ENCODE results near the gene ULK1. TPM values are rescaled to one million over a fixed set of nuclear protein-coding genes. Genes with fewer than 3 reads are reported as not detected.
A peak's percentile ranks its signal among the peaks of the same experiment; 100 is the strongest.
"Not testable (repeated sequence)": the region's sequence is repeated elsewhere in the genome, so short reads cannot be mapped to it uniquely, and the experiment has no call there.

The ULK1 gene
- total RNA-seq, 1 donor: 14.1 TPM

DNA sequence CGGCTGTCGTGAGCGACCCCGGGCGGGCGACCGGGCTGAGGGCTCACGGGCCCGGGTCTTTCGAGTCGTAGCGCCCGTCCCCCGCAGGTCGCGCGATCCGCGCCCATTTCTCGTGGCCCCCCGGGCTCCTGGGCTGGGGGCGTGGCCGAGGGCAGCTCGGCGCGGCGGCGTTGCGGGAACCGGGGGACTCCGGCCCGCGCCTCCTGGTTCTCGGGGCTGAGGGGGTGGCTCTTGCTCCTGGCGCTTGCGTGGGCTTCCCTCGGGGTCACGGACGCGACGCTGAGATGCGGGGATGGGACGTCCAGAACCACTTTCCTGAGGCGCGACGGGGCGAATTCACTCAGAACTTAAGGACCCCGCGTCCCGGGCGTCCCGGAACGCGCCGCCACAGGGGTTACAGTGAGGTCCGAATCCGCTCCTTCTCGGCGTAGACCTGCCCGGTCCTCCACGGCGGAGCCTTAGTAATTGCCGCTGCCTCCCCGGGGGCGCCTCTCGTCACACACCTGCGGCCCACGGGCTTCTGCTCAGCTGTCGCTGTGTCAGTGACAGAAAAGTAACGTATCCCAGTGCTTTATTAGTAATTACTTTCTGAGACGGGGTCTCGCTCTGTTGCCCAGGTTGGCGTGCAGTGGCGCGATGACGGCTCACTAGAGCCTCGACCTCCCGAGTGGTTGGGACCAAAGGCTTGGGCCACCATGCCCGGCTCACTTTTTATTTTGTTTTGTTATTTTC lies 55.9 kb downstream of the ULK1 start:
- TF ChIP-seq, protein P1, sequence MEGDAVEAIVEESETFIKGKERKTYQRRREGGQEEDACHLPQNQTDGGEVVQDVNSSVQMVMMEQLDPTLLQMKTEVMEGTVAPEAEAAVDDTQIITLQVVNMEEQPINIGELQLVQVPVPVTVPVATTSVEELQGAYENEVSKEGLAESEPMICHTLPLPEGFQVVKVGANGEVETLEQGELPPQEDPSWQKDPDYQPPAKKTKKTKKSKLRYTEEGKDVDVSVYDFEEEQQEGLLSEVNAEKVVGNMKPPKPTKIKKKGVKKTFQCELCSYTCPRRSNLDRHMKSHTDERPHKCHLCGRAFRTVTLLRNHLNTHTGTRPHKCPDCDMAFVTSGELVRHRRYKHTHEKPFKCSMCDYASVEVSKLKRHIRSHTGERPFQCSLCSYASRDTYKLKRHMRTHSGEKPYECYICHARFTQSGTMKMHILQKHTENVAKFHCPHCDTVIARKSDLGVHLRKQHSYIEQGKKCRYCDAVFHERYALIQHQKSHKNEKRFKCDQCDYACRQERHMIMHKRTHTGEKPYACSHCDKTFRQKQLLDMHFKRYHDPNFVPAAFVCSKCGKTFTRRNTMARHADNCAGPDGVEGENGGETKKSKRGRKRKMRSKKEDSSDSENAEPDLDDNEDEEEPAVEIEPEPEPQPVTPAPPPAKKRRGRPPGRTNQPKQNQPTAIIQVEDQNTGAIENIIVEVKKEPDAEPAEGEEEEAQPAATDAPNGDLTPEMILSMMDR (IDR thresholded peaks at IDR 0.05; ENCODE audit: extremely low read depth, low read depth, low read length): no peak
- H3K36me3 ChIP-seq (ENCODE audit: insufficient read depth, low read length): no peaks in the 10 kb centered on the region
- H4K20me1 ChIP-seq (ENCODE audit: insufficient read depth, low read length): peaks cover 20% of the 10 kb centered on the region
- H3K4me2 ChIP-seq (ENCODE audit: insufficient read depth, low read length): peak overlapping the region; percentile 96
- H3K4me3 ChIP-seq (ENCODE audit: insufficient read depth, low read length): peak overlapping the region; percentile 91
- no peaks in the 10 kb centered on the region for H3K27me3 ChIP-seq (ENCODE audit: insufficient read depth, low read length)
- DNase-seq (ENCODE audit: insufficient read length, low spot score, missing footprints): peak; percentile 91
- no peaks in the 10 kb centered on the region for H3K9me3 ChIP-seq (ENCODE audit: low read depth, low read length)
- peaks cover 10% of the 10 kb centered on the region for H3K4me1 ChIP-seq (ENCODE audit: insufficient read depth, low read length)
- peak overlapping the region; percentile 69 for H3K27ac ChIP-seq (ENCODE audit: low read depth, low read length)
- H2AFZ ChIP-seq (ENCODE audit: low read length): peak overlapping the region; percentile 70
- H3K79me2 ChIP-seq (ENCODE audit: insufficient read depth, low read length): peaks cover 50% of the 10 kb centered on the region

DNA sequence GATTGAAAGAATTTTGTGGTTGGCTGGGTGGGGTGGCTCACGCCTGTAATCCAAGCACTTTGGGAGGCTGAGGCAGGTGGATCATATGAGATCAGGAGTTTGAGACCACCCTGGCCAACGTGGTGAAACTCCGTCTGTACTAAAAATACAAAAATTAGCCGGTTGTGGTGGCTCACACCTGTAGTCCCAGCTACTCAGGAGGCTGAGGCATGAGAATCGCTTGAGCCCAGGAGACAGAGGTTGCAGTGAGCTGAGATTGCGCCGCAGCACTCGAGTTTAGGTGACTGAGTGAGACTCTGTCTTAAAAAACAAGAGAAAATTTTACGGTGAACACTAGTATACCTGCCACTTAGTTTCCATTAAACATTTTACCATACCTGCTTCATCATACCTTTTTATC lies 59.4 kb downstream of the ULK1 start:
- H3K4me2 ChIP-seq (ENCODE audit: insufficient read depth, low read length); H2AFZ ChIP-seq (ENCODE audit: low read length); H3K9me3 ChIP-seq (ENCODE audit: low read depth, low read length); H3K36me3 ChIP-seq (ENCODE audit: insufficient read depth, low read length); H3K4me3 ChIP-seq (ENCODE audit: insufficient read depth, low read length); H3K27ac ChIP-seq (ENCODE audit: low read depth, low read length); DNase-seq (ENCODE audit: insufficient read length, low spot score, missing footprints); H3K27me3 ChIP-seq (ENCODE audit: insufficient read depth, low read length); H3K4me1 ChIP-seq (ENCODE audit: insufficient read depth, low read length): not testable (repeated sequence)
- peaks cover 82% of the 10 kb centered on the region for H3K79me2 ChIP-seq (ENCODE audit: insufficient read depth, low read length)
- H4K20me1 ChIP-seq (ENCODE audit: insufficient read depth, low read length): peaks cover 43% of the 10 kb centered on the region

DNA sequence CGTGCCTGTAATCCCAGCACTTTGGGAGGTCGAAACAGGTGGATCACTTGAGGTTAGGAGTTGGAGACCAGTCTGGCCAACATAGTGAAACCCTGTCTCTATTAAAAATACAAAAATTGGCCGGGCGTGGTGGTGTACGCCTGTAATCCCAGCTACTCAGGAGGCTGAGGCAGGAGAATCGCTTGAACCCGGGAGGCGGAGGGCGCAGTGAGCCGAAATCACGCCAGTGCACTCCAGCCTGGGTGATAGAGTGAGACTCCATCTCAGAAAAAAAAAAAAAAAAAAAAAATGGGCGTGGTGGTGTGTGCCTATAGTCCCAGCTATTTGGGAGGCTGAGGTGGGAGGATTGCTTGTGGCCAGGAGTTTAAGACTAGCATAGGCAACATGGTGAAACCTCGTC lies 60.0 kb downstream of the ULK1 start:
- H3K9me3 ChIP-seq (ENCODE audit: low read depth, low read length); H3K4me3 ChIP-seq (ENCODE audit: insufficient read depth, low read length); DNase-seq (ENCODE audit: insufficient read length, low spot score, missing footprints); H3K27me3 ChIP-seq (ENCODE audit: insufficient read depth, low read length); H3K36me3 ChIP-seq (ENCODE audit: insufficient read depth, low read length); H3K4me2 ChIP-seq (ENCODE audit: insufficient read depth, low read length); H3K27ac ChIP-seq (ENCODE audit: low read depth, low read length); H2AFZ ChIP-seq (ENCODE audit: low read length); H3K4me1 ChIP-seq (ENCODE audit: insufficient read depth, low read length): not testable (repeated sequence)
- peaks cover 89% of the 10 kb centered on the region for H3K79me2 ChIP-seq (ENCODE audit: insufficient read depth, low read length)
- peaks cover 50% of the 10 kb centered on the region for H4K20me1 ChIP-seq (ENCODE audit: insufficient read depth, low read length)

DNA sequence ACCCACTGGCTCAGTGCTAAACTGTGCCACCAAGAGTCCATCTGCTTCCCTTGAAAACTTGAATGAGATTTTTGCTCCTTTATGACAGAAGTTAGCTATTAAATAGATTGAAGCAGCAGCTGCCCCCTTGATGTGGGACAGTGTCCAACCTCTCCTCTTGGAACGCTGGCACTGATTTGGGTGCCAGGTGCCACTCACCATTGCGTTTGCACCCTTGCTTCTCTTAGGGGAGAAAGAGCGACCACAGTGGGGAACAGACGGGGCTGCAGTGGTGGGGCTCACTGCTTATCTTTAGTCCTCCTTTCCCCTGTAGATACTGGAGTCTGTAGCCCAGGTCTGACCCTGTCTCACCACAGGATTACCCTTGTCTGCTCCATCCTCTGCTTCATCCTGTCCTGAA lies 64.7 kb downstream of the ULK1 start:
- TF ChIP-seq, protein P1 (IDR thresholded peaks at IDR 0.05; ENCODE audit: extremely low read depth, low read depth, low read length): no peak
- H2AFZ ChIP-seq (ENCODE audit: low read length): no peak overlapping the region
- no peak overlapping the region for H3K4me3 ChIP-seq (ENCODE audit: insufficient read depth, low read length)
- no peak overlapping the region for H3K27ac ChIP-seq (ENCODE audit: low read depth, low read length)
- no peak overlapping the region for H3K4me2 ChIP-seq (ENCODE audit: insufficient read depth, low read length)
- H4K20me1 ChIP-seq (ENCODE audit: insufficient read depth, low read length): peaks cover 61% of the 10 kb centered on the region
- H3K9me3 ChIP-seq (ENCODE audit: low read depth, low read length): no peaks in the 10 kb centered on the region
- H3K79me2 ChIP-seq (ENCODE audit: insufficient read depth, low read length): peaks cover 86% of the 10 kb centered on the region
- H3K36me3 ChIP-seq (ENCODE audit: insufficient read depth, low read length): peaks cover 9% of the 10 kb centered on the region
- H3K27me3 ChIP-seq (ENCODE audit: insufficient read depth, low read length): no peaks in the 10 kb centered on the region
- peaks cover 10% of the 10 kb centered on the region for H3K4me1 ChIP-seq (ENCODE audit: insufficient read depth, low read length)
- no peak for DNase-seq (ENCODE audit: insufficient read length, low spot score, missing footprints)
